Measurements from ENCODE around the gene UMODL1.

UMODL1 gene

GRCh38 chr21:42068256-42068545, 2.9 kb upstream of the UMODL1 start:
- Histone ChIP-seq H2AFZ (ENCODE audit: low read depth, low read length) (no peak overlapping the region), H4K20me1 (ENCODE audit: insufficient read depth, low read length) (no peaks in the 10 kb centered on the region), H3K4me2 (ENCODE audit: insufficient read depth, low read length) (no peak overlapping the region), H3K27me3 (ENCODE audit: insufficient read depth, low read length, poor library complexity) (no peaks in the 10 kb centered on the region), H3K9ac (ENCODE audit: low read depth, low read length) (no peak overlapping the region), H3K79me2 (ENCODE audit: insufficient read depth, low read length) (no peaks in the 10 kb centered on the region), H3K4me1 (ENCODE audit: insufficient read depth, low read length) (peaks cover 14% of the 10 kb centered on the region), H3K9me3 (ENCODE audit: insufficient read depth, low read length, severe bottlenecking) (no peaks in the 10 kb centered on the region), H3K36me3 (ENCODE audit: insufficient read depth, low read length) (no peaks in the 10 kb centered on the region), H3K4me3 (ENCODE audit: low read depth in 1 of 2, low read length in 2 of 2) (no peak overlapping the region), H3K27ac (ENCODE audit: low read length) (no peak overlapping the region)
- no peak for ATAC-seq (ENCODE audit: insufficient read depth, low read depth)
- no peak for DNase-seq
- no peak for TF ChIP-seq CTCF (IDR thresholded peaks at IDR 0.05; ENCODE audit: borderline replicate concordance, extremely low read depth, low read length, poor library complexity, severe bottlenecking)

- DNase-seq: no peak
- Histone ChIP-seq H3K4me2 (ENCODE audit: insufficient read depth, low read length) (no peak overlapping the region), H3K36me3 (ENCODE audit: insufficient read depth, low read length) (no peaks in the 10 kb centered on the region), H3K9ac (ENCODE audit: low read depth, low read length) (no peak overlapping the region), H3K4me1 (ENCODE audit: insufficient read depth, low read length) (peaks cover 10% of the 10 kb centered on the region), H3K4me3 (ENCODE audit: low read depth in 1 of 2, low read length in 2 of 2) (no peak overlapping the region), H4K20me1 (ENCODE audit: insufficient read depth, low read length) (no peaks in the 10 kb centered on the region), H3K9me3 (ENCODE audit: insufficient read depth, low read length, severe bottlenecking) (no peaks in the 10 kb centered on the region), H3K27me3 (ENCODE audit: insufficient read depth, low read length, poor library complexity) (no peaks in the 10 kb centered on the region), H3K27ac (ENCODE audit: low read length) (no peak overlapping the region), H3K79me2 (ENCODE audit: insufficient read depth, low read length) (no peaks in the 10 kb centered on the region), H2AFZ (ENCODE audit: low read depth, low read length) (no peak overlapping the region)
- TF ChIP-seq CTCF (IDR thresholded peaks at IDR 0.05; ENCODE audit: borderline replicate concordance, extremely low read depth, low read length, poor library complexity, severe bottlenecking): no peak
- TF ChIP-seq EZH2 (IDR thresholded peaks at IDR 0.05; ENCODE audit: borderline replicate concordance, low read depth, low read length, severe bottlenecking): no peak
- no peak for ATAC-seq (ENCODE audit: insufficient read depth, low read depth)
These were observed 2.5 kb upstream of the UMODL1 start for GRCh38 chr21:42068592-42068991.

- no peaks in the 10 kb centered on the region for H3K36me3 ChIP-seq (ENCODE audit: insufficient read depth, low read length)
- TF ChIP-seq EZH2 (IDR thresholded peaks at IDR 0.05; ENCODE audit: borderline replicate concordance, low read depth, low read length, severe bottlenecking) (no peak), CTCF (IDR thresholded peaks at IDR 0.05; ENCODE audit: borderline replicate concordance, extremely low read depth, low read length, poor library complexity, severe bottlenecking) (no peak)
- H2AFZ ChIP-seq (ENCODE audit: low read depth, low read length): no peak overlapping the region
- H3K79me2 ChIP-seq (ENCODE audit: insufficient read depth, low read length): no peaks in the 10 kb centered on the region
- H3K4me3 ChIP-seq (ENCODE audit: low read depth in 1 of 2, low read length in 2 of 2): no peak overlapping the region
- no peak for ATAC-seq (ENCODE audit: insufficient read depth, low read depth)
- no peak for DNase-seq
- peaks cover 3% of the 10 kb centered on the region for H3K4me1 ChIP-seq (ENCODE audit: insufficient read depth, low read length)
- H3K27ac ChIP-seq (ENCODE audit: low read length): no peak overlapping the region
- no peaks in the 10 kb centered on the region for H4K20me1 ChIP-seq (ENCODE audit: insufficient read depth, low read length)
- no peaks in the 10 kb centered on the region for H3K9me3 ChIP-seq (ENCODE audit: insufficient read depth, low read length, severe bottlenecking)
- H3K4me2 ChIP-seq (ENCODE audit: insufficient read depth, low read length): no peak overlapping the region
- H3K9ac ChIP-seq (ENCODE audit: low read depth, low read length): no peak overlapping the region
- no peaks in the 10 kb centered on the region for H3K27me3 ChIP-seq (ENCODE audit: insufficient read depth, low read length, poor library complexity)
These were observed 1.8 kb upstream of the UMODL1 start for GRCh38 chr21:42069327-42069726.

- no peaks in the 10 kb centered on the region for H3K79me2 ChIP-seq (ENCODE audit: insufficient read depth, low read length)
- no peaks in the 10 kb centered on the region for H4K20me1 ChIP-seq (ENCODE audit: insufficient read depth, low read length)
- H2AFZ ChIP-seq (ENCODE audit: low read depth, low read length): no peak overlapping the region
- TF ChIP-seq EZH2 (IDR thresholded peaks at IDR 0.05; ENCODE audit: borderline replicate concordance, low read depth, low read length, severe bottlenecking) (no peak), CTCF (IDR thresholded peaks at IDR 0.05; ENCODE audit: borderline replicate concordance, extremely low read depth, low read length, poor library complexity, severe bottlenecking) (no peak)
- no peaks in the 10 kb centered on the region for H3K9me3 ChIP-seq (ENCODE audit: insufficient read depth, low read length, severe bottlenecking)
- no peaks in the 10 kb centered on the region for H3K27me3 ChIP-seq (ENCODE audit: insufficient read depth, low read length, poor library complexity)
- no peak overlapping the region for H3K4me3 ChIP-seq (ENCODE audit: low read depth in 1 of 2, low read length in 2 of 2)
- no peaks in the 10 kb centered on the region for H3K36me3 ChIP-seq (ENCODE audit: insufficient read depth, low read length)
- no peak overlapping the region for H3K9ac ChIP-seq (ENCODE audit: low read depth, low read length)
- no peak for ATAC-seq (ENCODE audit: insufficient read depth, low read depth)
- H3K4me2 ChIP-seq (ENCODE audit: insufficient read depth, low read length): no peak overlapping the region
- H3K27ac ChIP-seq (ENCODE audit: low read length): no peak overlapping the region
- no peaks in the 10 kb centered on the region for H3K4me1 ChIP-seq (ENCODE audit: insufficient read depth, low read length)
- no peak for DNase-seq
These were observed 1.3 kb upstream of the UMODL1 start for GRCh38 chr21:42069843-42070242.
